Fibroblast of lung (primary cell): ENCODE measurements around the gene CST8.

ENCODE experiments used
- CTCF ChIP-seq, 2 donors: IDR thresholded peaks in 1 of 2; conservative IDR thresholded peaks in 1 of 2; 1 replicate in 1 of 2; 2 replicates in 1 of 2; pipeline ENCODE4 v1.5.1; 2011 to 2012; ENCODE audit warnings: low read length in 2 of 2, control low read depth in 1 of 2, inconsistent platforms in 1 of 2, low read depth in 1 of 2, mild to moderate bottlenecking in 1 of 2
- EZH2 ChIP-seq: IDR thresholded peaks from 2 replicates; pipeline ENCODE4 v1.5.1; 2012; ENCODE audit warnings: low read length, control low read depth, mild to moderate bottlenecking; ENCODE audit errors: missing control alignments

- TF ChIP-seq EZH2 (no peak), CTCF (conservative IDR thresholded peaks at IDR 0.05 in 1 of 2, IDR thresholded peaks at IDR 0.05 in 1 of 2; ENCODE audit: low read depth in 1 of 2, low read length in 2 of 2) (no peak)
Observed at GRCh38 chr20:23515250-23515939, 24.5 kb downstream of the CST8 start.
